GM23248 (cell line): ENCODE results near the gene B4GALT5.

Experiments
- EZH2 ChIP-seq: fragments of 200-600 bp; sonication (generic); IDR thresholded peaks from 2 replicates; pipeline ENCODE4 v1.6.1; 2018; ENCODE audit warnings: antibody characterized with exemption, mild to moderate bottlenecking; ENCODE audit not compliant: insufficient read depth, poor library complexity, severe bottlenecking
- EZH2phosphoT487 ChIP-seq: fragments of 200-600 bp; sonication (generic); IDR thresholded peaks from 2 replicates; pipeline ENCODE4 v1.6.1; 2018; ENCODE audit warnings: antibody characterized with exemption, moderate library complexity, mild to moderate bottlenecking, low read depth; ENCODE audit not compliant: insufficient read depth

DNA sequence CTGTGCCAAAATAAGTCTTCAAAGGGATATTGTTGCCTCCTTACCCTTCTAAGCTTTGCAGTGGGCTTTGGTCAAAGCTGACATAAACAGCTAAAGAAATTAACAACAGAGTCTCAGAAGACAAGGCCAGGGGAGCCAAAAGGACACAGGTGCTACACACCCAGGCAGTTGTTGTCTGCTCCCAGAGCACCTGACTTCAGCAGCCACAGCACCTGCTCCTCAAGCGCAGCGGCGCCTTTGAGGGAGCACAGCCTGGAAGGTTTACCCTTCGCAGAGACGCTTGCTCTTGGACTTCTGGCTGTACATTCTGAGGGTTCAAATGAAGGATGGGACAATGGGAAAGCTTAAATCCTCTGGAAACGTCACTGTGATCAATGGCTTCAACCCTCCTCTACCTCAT, 16.6 kb downstream of the B4GALT5 start:
- TF ChIP-seq EZH2phosphoT487 (no peak), EZH2 (no peak)
